Duodenal mucosa (tissue), 2 donors: ENCODE measurements around the gene IFNE.

Experiments
- H3K27ac ChIP-seq: one replicate; pipeline ENCODE4 v1.7.0; 2013; ENCODE audit warnings: low read depth, low read length
- H3K27me3 ChIP-seq, 2 donors: one replicate each; pipeline ENCODE4 v1.7.0; 2013; ENCODE audit warnings: low read length in 2 of 2, control low read depth in 1 of 2; ENCODE audit not compliant: insufficient read depth in 2 of 2, control insufficient read depth in 1 of 2
- H3K36me3 ChIP-seq, 2 donors: one replicate each; pipeline ENCODE4 v1.7.0; 2013; ENCODE audit warnings: low read length in 2 of 2, control low read depth in 1 of 2; ENCODE audit not compliant: insufficient read depth in 2 of 2, control insufficient read depth in 1 of 2
- H3K4me1 ChIP-seq, 2 donors: one replicate each; pipeline ENCODE4 v1.7.0; 2013; ENCODE audit warnings: low read length in 2 of 2, control low read depth in 1 of 2; ENCODE audit not compliant: insufficient read depth in 2 of 2, control insufficient read depth in 1 of 2
- H3K4me3 ChIP-seq, 2 donors: one replicate each; pipeline ENCODE4 v1.7.0; 2013; ENCODE audit warnings: low read length in 2 of 2, low read depth in 1 of 2
- H3K9ac ChIP-seq, 2 donors: one replicate each; pipeline ENCODE4 v1.7.0; 2013; ENCODE audit warnings: low read length in 2 of 2, low read depth in 1 of 2
- H3K9me3 ChIP-seq, 2 donors: one replicate each; pipeline ENCODE4 v1.7.0; 2013; ENCODE audit warnings: low read length in 2 of 2, control low read depth in 1 of 2; ENCODE audit not compliant: control insufficient read depth in 1 of 2

Gene IFNE

GRCh38 chr9:21499912-21500311, 17.8 kb upstream of the IFNE start:
- H3K4me3 ChIP-seq: no peak overlapping the region
- H3K27ac ChIP-seq: no peak overlapping the region
- no peaks in the 10 kb centered on the region for H3K27me3 ChIP-seq
- peaks cover 0 to 18% of the 10 kb centered on the region in 2 donors for H3K4me1 ChIP-seq
- no peaks in the 10 kb centered on the region for H3K9me3 ChIP-seq
- H3K36me3 ChIP-seq: no peaks in the 10 kb centered on the region
- H3K9ac ChIP-seq: no peak overlapping the region

GRCh38 chr9:21491756-21492155, 9.6 kb upstream of the IFNE start:
- H3K36me3 ChIP-seq: no peaks in the 10 kb centered on the region
- no peak overlapping the region for H3K4me3 ChIP-seq
- H3K27ac ChIP-seq: no peak overlapping the region
- no peaks in the 10 kb centered on the region for H3K27me3 ChIP-seq
- H3K9ac ChIP-seq: no peak overlapping the region
- H3K4me1 ChIP-seq: no peaks in the 10 kb centered on the region
- H3K9me3 ChIP-seq: no peaks in the 10 kb centered on the region

GRCh38 chr9:21481470-21482056, 550 bp downstream of the IFNE start:
- H3K9me3 ChIP-seq: peaks cover 0 to 5% of the 10 kb centered on the region in 2 donors
- no peaks in the 10 kb centered on the region for H3K36me3 ChIP-seq
- no peaks in the 10 kb centered on the region for H3K27me3 ChIP-seq
- H3K4me3 ChIP-seq: no peak overlapping the region
- H3K4me1 ChIP-seq: no peaks in the 10 kb centered on the region
- H3K27ac ChIP-seq: no peak overlapping the region
- no peak overlapping the region for H3K9ac ChIP-seq

GRCh38 chr9:21479152-21479702, 2.9 kb downstream of the IFNE start:
- H3K9ac ChIP-seq: no peak overlapping the region
- H3K36me3 ChIP-seq: no peaks in the 10 kb centered on the region
- no peak overlapping the region for H3K4me3 ChIP-seq
- no peaks in the 10 kb centered on the region for H3K4me1 ChIP-seq
- no peaks in the 10 kb centered on the region for H3K27me3 ChIP-seq
- no peaks in the 10 kb centered on the region for H3K9me3 ChIP-seq
- no peak overlapping the region for H3K27ac ChIP-seq

- H3K27ac ChIP-seq: no peak overlapping the region
- no peaks in the 10 kb centered on the region for H3K27me3 ChIP-seq
- no peaks in the 10 kb centered on the region for H3K9me3 ChIP-seq
- H3K36me3 ChIP-seq: no peaks in the 10 kb centered on the region
- H3K9ac ChIP-seq: no peak overlapping the region
- H3K4me1 ChIP-seq: no peaks in the 10 kb centered on the region
- H3K4me3 ChIP-seq: no peak overlapping the region
Measured at GRCh38 chr9:21477466-21477865, 4.6 kb downstream of the IFNE start.

- Histone ChIP-seq H3K4me1 (no peaks in the 10 kb centered on the region), H3K36me3 (no peaks in the 10 kb centered on the region), H3K27ac (no peak overlapping the region), H3K9ac (no peak overlapping the region), H3K4me3 (no peak overlapping the region), H3K9me3 (no peaks in the 10 kb centered on the region), H3K27me3 (no peaks in the 10 kb centered on the region)
Measured at GRCh38 chr9:21473236-21473635, 8.9 kb downstream of the IFNE start.

GRCh38 chr9:21470126-21470525, 12.0 kb downstream of the IFNE start:
- H3K27ac ChIP-seq: no peak overlapping the region
- no peaks in the 10 kb centered on the region for H3K27me3 ChIP-seq
- no peaks in the 10 kb centered on the region for H3K36me3 ChIP-seq
- no peak overlapping the region for H3K9ac ChIP-seq
- H3K4me3 ChIP-seq: no peak overlapping the region
- H3K4me1 ChIP-seq: no peaks in the 10 kb centered on the region
- H3K9me3 ChIP-seq: no peaks in the 10 kb centered on the region

GRCh38 chr9:21465859-21466518, 16.1 kb downstream of the IFNE start:
- Histone ChIP-seq H3K9ac (no peak overlapping the region), H3K36me3 (no peaks in the 10 kb centered on the region), H3K27me3 (no peaks in the 10 kb centered on the region), H3K4me1 (no peaks in the 10 kb centered on the region), H3K9me3 (no peaks in the 10 kb centered on the region), H3K4me3 (no peak overlapping the region), H3K27ac (no peak overlapping the region)

GRCh38 chr9:21465138-21465537, 17.0 kb downstream of the IFNE start:
- Histone ChIP-seq H3K9ac (no peak overlapping the region), H3K27ac (no peak overlapping the region), H3K4me3 (no peak overlapping the region), H3K4me1 (no peaks in the 10 kb centered on the region), H3K36me3 (no peaks in the 10 kb centered on the region), H3K27me3 (no peaks in the 10 kb centered on the region), H3K9me3 (no peaks in the 10 kb centered on the region)

- H3K4me1 ChIP-seq: no peaks in the 10 kb centered on the region
- H3K36me3 ChIP-seq: no peaks in the 10 kb centered on the region
- no peak overlapping the region for H3K9ac ChIP-seq
- H3K4me3 ChIP-seq: no peak overlapping the region
- H3K9me3 ChIP-seq: no peaks in the 10 kb centered on the region
- no peaks in the 10 kb centered on the region for H3K27me3 ChIP-seq
- H3K27ac ChIP-seq: no peak overlapping the region
Measured at GRCh38 chr9:21461377-21461776, 20.7 kb downstream of the IFNE start.
